ENCODE measurements around the gene UBAC2. TPM values are rescaled to one million over a fixed set of nuclear protein-coding genes. Genes with fewer than 3 reads are reported as not detected.
"Not testable (repeated sequence)": the region's sequence is repeated elsewhere in the genome, so short reads cannot be mapped to it uniquely, and the experiment has no call there.

Gene UBAC2
- total RNA-seq, 1 donor from 2014 or later: 31.3 TPM

- DNase-seq (ENCODE audit: low read depth in 2 of 2): no peak
These were observed 174.5 kb downstream of the UBAC2 start for GRCh38 chr13:99374994-99375737.

- DNase-seq (ENCODE audit: low read depth in 2 of 2): no peak
These were observed 175.1 kb downstream of the UBAC2 start for GRCh38 chr13:99375738-99376080.

GRCh38 chr13:99376132-99376531 is 175.5 kb downstream of the UBAC2 start:
- no peak for DNase-seq (ENCODE audit: low read depth in 2 of 2)

- no peak for DNase-seq (ENCODE audit: low read depth in 2 of 2)
These were observed 176.3 kb downstream of the UBAC2 start for GRCh38 chr13:99376924-99377323.

- no peak for DNase-seq (ENCODE audit: low read depth in 2 of 2)
These were observed 177.0 kb downstream of the UBAC2 start for GRCh38 chr13:99377641-99378040.

GRCh38 chr13:99378985-99379733 is 178.5 kb downstream of the UBAC2 start:
- no peak for DNase-seq (ENCODE audit: low read depth in 2 of 2)

- no peak for DNase-seq (ENCODE audit: low read depth in 2 of 2)
These were observed 179.5 kb downstream of the UBAC2 start for GRCh38 chr13:99379856-99380801.

GRCh38 chr13:99380921-99381645 is 180.4 kb downstream of the UBAC2 start:
- DNase-seq (ENCODE audit: low read depth in 2 of 2): no peak

- DNase-seq (ENCODE audit: low read depth in 2 of 2): no peak
These were observed 181.1 kb downstream of the UBAC2 start for GRCh38 chr13:99381766-99382165.

GRCh38 chr13:99382428-99383133 is 181.9 kb downstream of the UBAC2 start:
- DNase-seq (ENCODE audit: low read depth in 2 of 2): no peak

GRCh38 chr13:99383511-99383921 is 182.9 kb downstream of the UBAC2 start:
- no peak for DNase-seq (ENCODE audit: low read depth in 2 of 2)

- DNase-seq (ENCODE audit: low read depth in 2 of 2): no peak
These were observed 183.3 kb downstream of the UBAC2 start for GRCh38 chr13:99383946-99384345.

- no peak for DNase-seq (ENCODE audit: low read depth in 2 of 2)
These were observed 183.8 kb downstream of the UBAC2 start for GRCh38 chr13:99384468-99384867.

GRCh38 chr13:99385161-99385560 is 184.5 kb downstream of the UBAC2 start:
- no peak for DNase-seq (ENCODE audit: low read depth in 2 of 2)

GRCh38 chr13:99385940-99386339 is 185.3 kb downstream of the UBAC2 start:
- no peak for DNase-seq (ENCODE audit: low read depth in 2 of 2)

- no peak for DNase-seq (ENCODE audit: low read depth in 2 of 2)
These were observed 185.8 kb downstream of the UBAC2 start for GRCh38 chr13:99386495-99386894.

- peak; percentile 50 to 60 for DNase-seq (ENCODE audit: low read depth in 2 of 2)
These were observed 186.5 kb downstream of the UBAC2 start for GRCh38 chr13:99386911-99387788.

GRCh38 chr13:99388334-99388923 is 187.8 kb downstream of the UBAC2 start:
- no peak for DNase-seq (ENCODE audit: low read depth in 2 of 2)

- DNase-seq (ENCODE audit: low read depth in 2 of 2): not testable (repeated sequence)
These were observed 188.4 kb downstream of the UBAC2 start for GRCh38 chr13:99389094-99389493.

Measured in lung microvascular endothelial cell (primary cell).